HepG2 (cell line): Measurements from ENCODE around the gene GLI3. TPM values are rescaled to one million over a fixed set of nuclear protein-coding genes. Genes with fewer than 3 reads are reported as not detected.
A peak's percentile ranks its signal among the peaks of the same experiment; 100 is the strongest.

Experiments
- ARID2 ChIP-seq: sonication (generic); formaldehyde crosslinking; IDR thresholded peaks from 2 replicates; pipeline ENCODE4 v1.8.1; 2022; ENCODE audit warnings: mild to moderate bottlenecking, missing genetic modification reagents, borderline replicate concordance
- BCL3 ChIP-seq: sonication (generic); formaldehyde crosslinking; IDR thresholded peaks from 2 replicates; pipeline ENCODE4 v1.5.1; 2020; ENCODE audit warnings: mild to moderate bottlenecking, missing genetic modification reagents, moderate library complexity
- DMTF1 ChIP-seq: sonication (generic); formaldehyde crosslinking; IDR thresholded peaks from 2 replicates; pipeline ENCODE4 v1.4.0; 2020; ENCODE audit warnings: mild to moderate bottlenecking, missing genetic modification reagents
- DR1 ChIP-seq: sonication (generic); formaldehyde crosslinking; IDR thresholded peaks from 2 replicates; pipeline ENCODE4 v1.8.0; 2021; ENCODE audit warnings: mild to moderate bottlenecking, missing genetic modification reagents, inconsistent platforms
- GMEB1 ChIP-seq: sonication (generic); formaldehyde crosslinking; IDR thresholded peaks from 2 replicates; pipeline ENCODE4 v1.5.1; 2020; ENCODE audit warnings: missing genetic modification reagents, mild to moderate bottlenecking, borderline replicate concordance
- HMG20A ChIP-seq: IDR thresholded peaks from 2 replicates; pipeline ENCODE4 v1.6.1; 2016; ENCODE audit warnings: borderline replicate concordance
- HOXA7 ChIP-seq: sonication (generic); formaldehyde crosslinking; IDR thresholded peaks from 2 replicates; pipeline ENCODE4 v1.8.1; 2022; ENCODE audit warnings: mild to moderate bottlenecking, missing genetic modification reagents, moderate library complexity
- KLF15 ChIP-seq: sonication (generic); formaldehyde crosslinking; IDR thresholded peaks from 2 replicates; pipeline ENCODE4 v1.8.1; 2023; ENCODE audit warnings: borderline replicate concordance, mild to moderate bottlenecking, inconsistent platforms, missing genetic modification reagents, mixed read lengths
- NFE2 ChIP-seq: sonication (generic); formaldehyde crosslinking; IDR thresholded peaks from 2 replicates; pipeline ENCODE4 v1.4.0; 2020; ENCODE audit warnings: missing genetic modification reagents
- NFKB2 ChIP-seq: sonication (generic); formaldehyde crosslinking; IDR thresholded peaks from 2 replicates; pipeline ENCODE4 v1.4.0; 2020; ENCODE audit warnings: missing genetic modification reagents, borderline replicate concordance
- PCBP2 ChIP-seq: fragments of 200-400 bp; formaldehyde crosslinking; optimal IDR thresholded peaks from 2 replicates; pipeline ENCODE3; 2018; ENCODE audit warnings: low read length, low read depth; ENCODE audit not compliant: poor library complexity, severe bottlenecking
- REXO4 ChIP-seq: sonication (generic); formaldehyde crosslinking; IDR thresholded peaks from 2 replicates; pipeline ENCODE4 v1.8.0; 2022; ENCODE audit warnings: missing genetic modification reagents, mild to moderate bottlenecking, borderline replicate concordance
- SPEN ChIP-seq: sonication (generic); formaldehyde crosslinking; IDR thresholded peaks from 2 replicates; pipeline ENCODE4 v1.5.1; 2020; ENCODE audit warnings: low read depth, mild to moderate bottlenecking, missing genetic modification reagents
- SRSF1 ChIP-seq: fragments of 200-400 bp; formaldehyde crosslinking; optimal IDR thresholded peaks from 2 replicates; pipeline ENCODE3; 2017; ENCODE audit warnings: mild to moderate bottlenecking, low read depth, low read length, moderate library complexity
- TARDBP ChIP-seq: sonication (generic); formaldehyde crosslinking; IDR thresholded peaks from 2 replicates; pipeline ENCODE4 v1.8.0; 2022; ENCODE audit warnings: mild to moderate bottlenecking, missing genetic modification reagents
- TBL1XR1 ChIP-seq: fragments of 150-350 bp; IDR thresholded peaks from 2 replicates; pipeline ENCODE4 v1.6.1; 2014; ENCODE audit warnings: borderline replicate concordance, low read length; ENCODE audit not compliant: partially characterized antibody
- U2AF1 ChIP-seq: fragments of 200-400 bp; formaldehyde crosslinking; optimal IDR thresholded peaks from 2 replicates; pipeline ENCODE3; 2017; ENCODE audit warnings: mild to moderate bottlenecking, low read depth, low read length
- ZNF264 ChIP-seq: sonication (generic); formaldehyde crosslinking; IDR thresholded peaks from 2 replicates; pipeline ENCODE4 v1.4.0; 2020; ENCODE audit warnings: missing genetic modification reagents
- ZNF343 ChIP-seq: sonication (generic); formaldehyde crosslinking; IDR thresholded peaks from 2 replicates; pipeline ENCODE4 v1.4.0; 2020; ENCODE audit warnings: mild to moderate bottlenecking, missing genetic modification reagents
- ZNF513 ChIP-seq: sonication (generic); formaldehyde crosslinking; conservative IDR thresholded peaks from 2 replicates; pipeline ENCODE4 v1.5.0; 2020; ENCODE audit warnings: missing genetic modification reagents
- ZNF790 ChIP-seq: sonication (generic); formaldehyde crosslinking; IDR thresholded peaks from 2 replicates; pipeline ENCODE4 v1.8.0; 2022; ENCODE audit warnings: missing genetic modification reagents, mild to moderate bottlenecking, borderline replicate concordance
- polyA plus RNA-seq, 8 experiments: library from polyadenylated mRNA; depleted of rRNA in 3 of 8; stranded (reverse) in 7 of 8; unstranded in 1 of 8; fragments of >200 nt; fragmentation: Illumina TruSeq in 4 of 8; extraction: Trizol in 4 of 8; gene quantifications; 2 replicates each; pipeline versions ENCODE4 v1.2.1 to v1.2.3, GENCODE V29; 2011 to 2016; ENCODE audit warnings: low read depth in 4 of 8, missing spikeins in 1 of 8, mixed read lengths in 1 of 8; ENCODE audit not compliant: insufficient read depth in 1 of 8
- total RNA-seq, 5 experiments: library from RNA; depleted of rRNA; stranded (reverse); fragments of >200 nt; fragmentation: Illumina TruSeq; extraction: Trizol; gene quantifications; 2 replicates each; pipeline ENCODE4 v1.2.3, GENCODE V29; 2016; ENCODE audit warnings: low read depth in 1 of 5

GLI3 gene
- total and polyA plus RNA-seq, 2 of the 13 experiments (the other 11 are each of a cell fraction or from before 2014, with no cell fraction given): not detected

- TF ChIP-seq ZNF513 (CRISPR knock-in tag): no peak
- no peak for TF ChIP-seq DR1
- TF ChIP-seq NFE2 (CRISPR knock-in tag): no peak
- 0 out of 2 replicates have a peak, but pooled peaks have one; percentile 22 for TF ChIP-seq GMEB1
- peak; percentile 62; the same call in 1 of the 2 replicates for TF ChIP-seq TARDBP
- TF ChIP-seq KLF15: no peak
- TF ChIP-seq REXO4 (CRISPR knock-in tag): no peak
- no peak for TF ChIP-seq PCBP2
- peak; percentile 61; the same call in 1 of the 2 replicates for TF ChIP-seq HMG20A (CRISPR knock-in tag)
- TF ChIP-seq TBL1XR1: peak; percentile 79
- TF ChIP-seq SPEN: no peak; the same call in 1 of the 2 replicates
- TF ChIP-seq ARID2: no peak
- peak; percentile 51; the same call in 1 of the 2 replicates for TF ChIP-seq ZNF264 (CRISPR knock-in tag)
- no peak for TF ChIP-seq U2AF1
- 0 out of 2 replicates have a peak, but pooled peaks have one; percentile 22 for TF ChIP-seq BCL3 (CRISPR knock-in tag)
- TF ChIP-seq NFKB2 (CRISPR knock-in tag): no peak
- TF ChIP-seq DMTF1 (CRISPR knock-in tag): no peak
- TF ChIP-seq ZNF343 (CRISPR knock-in tag): 0 out of 2 replicates have a peak, but pooled peaks have one; percentile 32
- TF ChIP-seq ZNF790 (CRISPR knock-in tag): no peak
- TF ChIP-seq HOXA7 (CRISPR knock-in tag): no peak
- no peak for TF ChIP-seq SRSF1
Observed at GRCh38 chr7:41942468-41943093, 294.4 kb downstream of the GLI3 start (continued).
